SH-SY5Y (cell line): ENCODE data around the gene GOLGA8A.

Experiments used
- GATA2 ChIP-seq: IDR thresholded peaks from 2 replicates; pipeline ENCODE4 v1.6.1; 2011; ENCODE audit warnings: mild to moderate bottlenecking, low read depth, low read length
- GATA3 ChIP-seq: IDR thresholded peaks from 2 replicates; pipeline ENCODE4 v1.6.1; 2011; ENCODE audit warnings: low read depth, mild to moderate bottlenecking, low read length, moderate library complexity

- TF ChIP-seq GATA2 (no peak), GATA3 (no peak)
These were observed 36.2 kb upstream of the GOLGA8A start for GRCh38 chr15:34473840-34474239.
